Lung microvascular endothelial cell (primary cell): ENCODE results near the gene MTHFS. TPM values are rescaled to one million over a fixed set of nuclear protein-coding genes. Genes with fewer than 3 reads are reported as not detected.

ENCODE experiments used
- DNase-seq, 2 donors: peaks; one replicate each; pipeline versions ENCODE4 v3.0.0 to v3.0.0-alpha.2; 2010; ENCODE audit warnings: low read depth in 2 of 2
- total RNA-seq: library from RNA; depleted of rRNA; stranded (reverse); fragments of >200 nt; gene quantifications from 2 replicates; pipeline ENCODE4 v1.2.1, GENCODE V29; 2014

MTHFS gene
- total RNA-seq, 1 donor from 2014 or later: 16.1 TPM

DNA sequence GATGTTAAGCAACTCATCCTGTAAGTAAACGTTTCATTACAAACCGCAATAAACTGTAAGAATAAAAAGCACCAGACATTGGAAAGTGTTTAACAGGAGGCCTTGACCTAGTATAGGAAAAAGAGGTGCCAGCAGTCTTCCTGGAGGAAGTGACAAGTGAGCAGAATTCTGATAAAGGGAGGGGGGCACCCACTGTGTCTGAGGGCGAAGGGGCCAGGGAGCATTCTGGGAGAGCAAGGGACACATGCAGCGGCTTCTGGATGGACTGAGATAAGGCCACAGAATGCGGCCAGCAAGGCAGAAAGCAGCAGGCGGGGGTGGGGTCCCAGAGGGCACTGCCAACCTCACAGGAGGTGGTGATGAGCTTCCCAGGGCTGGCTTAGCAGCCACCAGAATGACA is 80.2 kb downstream of the MTHFS start:
- DNase-seq: no peak

DNA sequence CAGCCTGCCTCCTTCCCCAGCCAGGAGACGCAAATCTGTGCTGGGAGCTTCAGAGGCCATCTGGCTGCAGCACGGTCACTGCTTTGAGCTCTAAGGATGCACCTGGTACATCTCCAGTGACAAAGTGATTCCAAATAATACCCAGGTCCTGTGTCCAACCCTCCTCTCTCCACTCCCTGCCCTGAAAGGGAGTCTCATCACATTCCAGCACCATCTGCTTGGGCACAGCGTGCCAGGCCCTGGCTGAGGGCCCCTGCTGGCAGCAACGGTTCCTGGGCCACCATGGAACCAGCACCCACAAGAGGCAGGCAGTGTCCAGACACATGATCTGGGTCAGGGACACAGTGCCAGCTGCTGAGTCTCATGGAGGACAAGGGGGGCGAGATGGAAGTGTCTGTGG is 81.3 kb downstream of the MTHFS start:
- no peak for DNase-seq

DNA sequence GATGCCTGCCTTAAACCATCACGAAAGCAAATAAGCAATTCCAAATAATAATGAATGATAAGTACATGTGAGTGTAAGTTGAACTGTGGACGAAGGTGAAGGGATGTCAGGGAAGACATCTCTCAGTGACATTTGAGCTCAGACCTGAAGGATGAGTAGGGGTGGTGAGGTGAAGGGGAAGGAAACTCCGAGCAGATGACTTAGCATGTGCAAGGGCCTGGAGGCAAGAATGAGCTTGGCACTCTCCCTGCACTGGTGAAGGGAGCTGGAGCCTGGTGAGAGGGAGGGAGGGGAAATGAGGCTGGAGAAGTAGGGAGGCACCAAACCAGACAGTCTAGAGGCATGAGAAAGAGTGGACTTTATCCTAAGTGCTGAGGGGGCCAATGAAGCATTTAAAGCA is 84.3 kb downstream of the MTHFS start:
- DNase-seq: no peak

DNA sequence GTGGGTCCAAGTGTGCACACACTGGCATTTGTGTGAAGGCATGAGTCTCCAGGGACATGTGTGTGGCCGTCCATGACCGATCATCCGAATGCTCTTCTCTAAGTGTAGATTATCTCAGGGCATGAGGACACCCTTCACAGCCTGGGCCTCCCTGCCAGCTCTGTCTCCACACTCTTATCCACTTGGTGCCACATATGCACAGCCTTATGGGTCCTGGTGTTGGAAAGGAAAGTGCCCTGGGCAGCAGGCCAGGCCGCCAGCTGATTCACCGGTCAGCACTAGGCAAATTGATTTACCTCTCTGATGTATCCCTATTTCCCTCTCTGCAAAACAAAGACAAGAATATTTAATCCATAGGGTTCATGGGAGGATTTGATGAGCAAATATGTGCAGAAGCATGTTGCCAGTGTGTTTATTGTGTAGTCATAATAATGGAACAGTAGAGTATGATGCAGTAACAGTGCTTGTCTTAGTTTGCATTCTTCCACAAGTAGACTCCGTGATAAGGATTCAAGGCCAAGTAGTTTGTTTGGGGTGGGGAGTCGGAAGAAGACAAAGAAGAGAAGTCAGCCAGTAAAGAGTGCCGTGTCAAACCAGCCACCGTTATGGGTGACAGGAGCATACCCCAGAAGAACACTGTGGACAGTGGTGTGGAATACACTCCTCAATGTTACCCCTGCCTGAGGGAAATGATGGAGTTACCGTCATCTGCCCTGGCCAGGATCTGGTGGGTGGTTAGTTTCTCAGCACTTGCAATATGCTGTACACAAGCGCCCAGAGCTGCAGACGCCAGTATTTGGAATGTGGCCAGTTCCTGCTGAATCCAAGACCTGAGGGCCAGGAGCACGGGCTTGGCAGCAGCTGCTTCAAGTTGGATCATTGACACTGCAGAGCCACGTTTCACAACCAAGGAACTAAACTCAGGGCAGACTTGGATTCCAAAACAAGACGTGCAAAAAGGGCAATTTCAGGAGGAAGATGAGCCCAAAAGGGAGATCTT is 85.1 kb downstream of the MTHFS start:
- no peak for DNase-seq

DNA sequence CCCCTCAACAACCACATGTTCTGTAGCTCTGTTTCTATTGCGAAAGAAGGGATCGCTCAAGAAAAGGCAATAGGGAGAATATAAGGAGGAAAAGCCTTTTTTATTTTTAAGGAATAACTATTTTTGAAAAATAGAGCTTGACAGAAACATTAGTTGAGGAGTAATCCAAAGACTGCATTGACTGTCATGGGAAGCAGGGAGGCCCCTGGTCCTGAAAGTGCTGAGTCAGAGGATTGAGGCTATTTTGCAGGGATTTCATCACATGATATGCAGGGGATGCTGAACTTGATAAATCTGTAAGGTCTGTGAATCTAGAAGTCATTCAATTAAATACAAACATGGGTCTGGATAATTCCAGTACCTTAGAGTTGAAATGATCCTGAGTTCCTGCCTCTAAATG is 92.0 kb downstream of the MTHFS start:
- DNase-seq: no peak

DNA sequence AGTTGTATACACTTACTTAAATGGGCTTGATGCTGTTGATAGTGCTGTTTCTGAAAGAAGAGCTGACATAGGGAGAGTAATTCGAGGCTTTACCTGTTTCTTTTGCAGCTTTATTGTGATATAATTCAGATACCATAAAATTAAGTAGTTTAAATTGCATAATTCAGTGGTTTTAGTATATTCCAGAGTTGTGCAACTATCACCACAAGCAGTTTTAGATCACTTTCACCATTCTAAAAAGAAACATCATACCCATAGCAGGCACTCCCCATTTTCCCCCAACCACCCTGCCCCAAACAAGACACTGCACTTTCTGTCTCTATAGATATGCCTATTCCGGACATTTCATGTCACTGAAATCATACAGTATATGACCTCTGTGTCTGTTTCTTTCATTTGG is 98.5 kb downstream of the MTHFS start:
- no peak for DNase-seq

Other genes starting within 250 kb of the MTHFS start
- 0.44 TPM in 1 of 2 replicates, not detected in the other for gene BCL2A1, start 74.2 kb upstream of the MTHFS start, total RNA-seq
- gene ZFAND6, start 162.7 kb upstream of the MTHFS start, total RNA-seq: 153 and 205 TPM in 2 replicates